Upper lobe of right lung (tissue), 1 donor: Measurements from ENCODE around the gene TMEFF1. TPM values are rescaled to one million over a fixed set of nuclear protein-coding genes. Genes with fewer than 3 reads are reported as not detected.

ENCODE experiments used
- ATAC-seq: fragments of 200-7000 bp; cut with Tn5 transposase; one replicate; pipeline ENCODE4 v1.9.1; 2020; ENCODE audit warnings: mild to moderate bottlenecking, moderate library complexity
- DNase-seq: peaks from one replicate; pipeline ENCODE4 v3.0.0-alpha.2; 2020
- H3K27ac ChIP-seq: fragments of 200-600 bp; one replicate; pipeline ENCODE4 v1.8.0; 2022
- H3K27me3 ChIP-seq: fragments of 200-600 bp; one replicate; pipeline ENCODE4 v1.8.0; 2022; ENCODE audit warnings: mild to moderate bottlenecking
- H3K36me3 ChIP-seq: fragments of 200-600 bp; one replicate; pipeline ENCODE4 v1.8.0; 2022
- H3K4me1 ChIP-seq: fragments of 200-600 bp; one replicate; pipeline ENCODE4 v1.8.0; 2022
- H3K4me3 ChIP-seq: fragments of 200-600 bp; one replicate; pipeline ENCODE4 v1.8.0; 2022; ENCODE audit warnings: mild to moderate bottlenecking
- H3K9me3 ChIP-seq: fragments of 200-600 bp; one replicate; pipeline ENCODE4 v1.8.0; 2022
- intact Hi-C: fragments of 100-400 bp; cut with DNase I; formaldehyde crosslinking; loops from one replicate; pipeline ENCODE4 v1.11.0; 2022
- total RNA-seq: library from RNA; stranded (reverse); fragmentation: NEBNext Ultra II Directional; extraction: Animal tissue kit (Norgen Biotek cat#: 25700); gene quantifications from one replicate; pipeline ENCODE4 v1.2.1, GENCODE V29; 2021
- TF ChIP-seq, protein P1 (sequence below): fragments of 200-600 bp; IDR thresholded peaks from one replicate; pipeline ENCODE4 v1.8.0; 2022; ENCODE audit warnings: antibody characterized with exemption
- donor health status: DM: no; HTN: yes; CAD: no; lungs with severe emphysema.

Gene TMEFF1
- total RNA-seq, 1 donor from 2014 or later = 0.64 TPM

DNA sequence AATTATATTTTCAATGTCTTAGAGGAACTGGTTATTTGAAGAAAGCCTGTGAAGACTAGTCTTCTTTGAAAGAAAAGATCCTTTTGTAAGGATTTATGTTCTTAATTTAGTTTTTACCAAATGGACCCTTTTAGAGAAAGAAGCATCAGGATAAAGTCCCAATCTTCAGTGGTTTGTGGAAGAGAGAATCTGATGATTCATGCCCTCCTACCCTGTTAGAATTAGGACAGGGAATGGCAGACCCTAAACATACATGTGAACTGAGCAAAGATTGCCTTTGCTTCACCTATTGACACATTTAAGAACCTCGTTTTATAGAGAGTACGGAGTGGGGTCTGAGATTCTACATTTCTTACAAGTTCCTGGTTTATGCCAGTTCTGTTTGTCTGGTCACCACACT is 20.1 kb upstream of the TMEFF1 start:
- intact Hi-C loops = no loop called here
- Histone ChIP-seq H3K9me3 (no peaks in the 10 kb centered on the region), H3K36me3 (peaks cover 12% of the 10 kb centered on the region), H3K27me3 (no peaks in the 10 kb centered on the region), H3K4me3 (no peak overlapping the region), H3K4me1 (no peaks in the 10 kb centered on the region), H3K27ac (no peak overlapping the region)
- TF ChIP-seq, protein P1, sequence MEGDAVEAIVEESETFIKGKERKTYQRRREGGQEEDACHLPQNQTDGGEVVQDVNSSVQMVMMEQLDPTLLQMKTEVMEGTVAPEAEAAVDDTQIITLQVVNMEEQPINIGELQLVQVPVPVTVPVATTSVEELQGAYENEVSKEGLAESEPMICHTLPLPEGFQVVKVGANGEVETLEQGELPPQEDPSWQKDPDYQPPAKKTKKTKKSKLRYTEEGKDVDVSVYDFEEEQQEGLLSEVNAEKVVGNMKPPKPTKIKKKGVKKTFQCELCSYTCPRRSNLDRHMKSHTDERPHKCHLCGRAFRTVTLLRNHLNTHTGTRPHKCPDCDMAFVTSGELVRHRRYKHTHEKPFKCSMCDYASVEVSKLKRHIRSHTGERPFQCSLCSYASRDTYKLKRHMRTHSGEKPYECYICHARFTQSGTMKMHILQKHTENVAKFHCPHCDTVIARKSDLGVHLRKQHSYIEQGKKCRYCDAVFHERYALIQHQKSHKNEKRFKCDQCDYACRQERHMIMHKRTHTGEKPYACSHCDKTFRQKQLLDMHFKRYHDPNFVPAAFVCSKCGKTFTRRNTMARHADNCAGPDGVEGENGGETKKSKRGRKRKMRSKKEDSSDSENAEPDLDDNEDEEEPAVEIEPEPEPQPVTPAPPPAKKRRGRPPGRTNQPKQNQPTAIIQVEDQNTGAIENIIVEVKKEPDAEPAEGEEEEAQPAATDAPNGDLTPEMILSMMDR = no peak
- DNase-seq (no peak), ATAC-seq (no peak)

GRCh38 chr9:100455470-100455869 is 17.5 kb upstream of the TMEFF1 start:
- intact Hi-C loops = no loop called here
- no peaks in the 10 kb centered on the region for H3K4me1 ChIP-seq
- H3K4me3 ChIP-seq = no peak overlapping the region
- peaks cover 11% of the 10 kb centered on the region for H3K36me3 ChIP-seq
- DNase-seq = no peak
- H3K27ac ChIP-seq = no peak overlapping the region
- no peaks in the 10 kb centered on the region for H3K27me3 ChIP-seq
- no peak for ATAC-seq
- TF ChIP-seq, protein P1 = no peak
- H3K9me3 ChIP-seq = no peaks in the 10 kb centered on the region

GRCh38 chr9:100457517-100457916 is 15.4 kb upstream of the TMEFF1 start:
- DNase-seq (no peak), ATAC-seq (no peak)
- Histone ChIP-seq H3K36me3 (peaks cover 5% of the 10 kb centered on the region), H3K27ac (no peak overlapping the region), H3K4me1 (no peaks in the 10 kb centered on the region), H3K4me3 (no peak overlapping the region), H3K27me3 (no peaks in the 10 kb centered on the region), H3K9me3 (no peaks in the 10 kb centered on the region)
- TF ChIP-seq, protein P1 = no peak
- intact Hi-C loops = no loop called here

- ATAC-seq = no peak
- TF ChIP-seq, protein P1 = no peak
- DNase-seq = no peak
- H3K4me1 ChIP-seq = no peaks in the 10 kb centered on the region
- H3K27me3 ChIP-seq = no peaks in the 10 kb centered on the region
- no peak overlapping the region for H3K4me3 ChIP-seq
- no peaks in the 10 kb centered on the region for H3K9me3 ChIP-seq
- intact Hi-C loops = no loop called here
- H3K27ac ChIP-seq = no peak overlapping the region
- H3K36me3 ChIP-seq = no peaks in the 10 kb centered on the region
Measured at GRCh38 chr9:100459963-100460362, 13.0 kb upstream of the TMEFF1 start.

DNA sequence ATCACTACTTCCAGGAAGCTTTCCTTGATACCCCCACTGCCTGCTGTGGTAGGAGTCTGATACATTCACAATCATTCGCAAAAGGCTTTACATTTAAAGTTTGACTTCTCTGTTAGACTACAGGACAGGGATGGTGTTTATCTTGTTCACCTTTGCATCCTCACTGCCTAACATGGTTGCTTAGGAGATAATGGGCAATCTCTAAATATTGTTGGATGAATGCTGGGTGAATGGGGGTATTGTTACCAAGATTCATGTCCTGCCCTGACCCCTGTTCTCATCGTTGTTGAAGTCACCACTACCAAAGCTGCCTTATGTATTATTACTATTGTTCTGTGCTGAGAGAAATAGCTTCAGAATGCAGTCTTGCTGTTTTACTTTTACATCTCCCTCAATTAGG is 7.7 kb upstream of the TMEFF1 start:
- H3K9me3 ChIP-seq = no peaks in the 10 kb centered on the region
- no peak overlapping the region for H3K4me3 ChIP-seq
- no peaks in the 10 kb centered on the region for H3K36me3 ChIP-seq
- no peaks in the 10 kb centered on the region for H3K4me1 ChIP-seq
- ATAC-seq = no peak
- intact Hi-C loops = no loop called here
- H3K27me3 ChIP-seq = no peaks in the 10 kb centered on the region
- no peak overlapping the region for H3K27ac ChIP-seq
- DNase-seq = no peak
- TF ChIP-seq, protein P1 = no peak

DNA sequence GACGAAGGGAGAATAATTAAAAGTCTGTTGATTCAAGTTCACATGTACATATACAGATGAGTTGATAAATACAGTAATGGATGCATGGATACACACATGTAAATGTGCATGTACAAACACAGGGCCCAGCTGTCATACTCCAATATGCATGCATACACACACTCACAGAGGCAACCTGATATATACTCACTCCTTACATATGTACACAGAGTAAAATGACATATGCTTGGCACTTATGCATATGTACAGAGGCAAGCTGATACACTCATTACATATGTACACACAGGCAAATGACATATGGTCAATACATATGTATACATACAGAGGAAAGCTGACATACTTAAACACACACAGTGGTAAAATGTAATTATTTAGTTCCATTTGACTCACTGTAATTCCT is 7.2 kb upstream of the TMEFF1 start:
- intact Hi-C loops = no loop called here
- TF ChIP-seq, protein P1 = no peak
- H3K9me3 ChIP-seq = no peaks in the 10 kb centered on the region
- no peaks in the 10 kb centered on the region for H3K27me3 ChIP-seq
- H3K4me1 ChIP-seq = no peaks in the 10 kb centered on the region
- H3K4me3 ChIP-seq = no peak overlapping the region
- no peak overlapping the region for H3K27ac ChIP-seq
- DNase-seq (no peak), ATAC-seq (no peak)
- no peaks in the 10 kb centered on the region for H3K36me3 ChIP-seq
